ENCODE measurements around the gene PPP1R13B. TPM values are rescaled to one million over a fixed set of nuclear protein-coding genes. Genes with fewer than 3 reads are reported as not detected.
A peak's percentile ranks its signal among the peaks of the same experiment; 100 is the strongest.

Gene PPP1R13B
- total RNA-seq, result 10 to 100 TPM; 10.7 to 48.3 (median 23.3) TPM

- Histone ChIP-seq H3K9me3 (no peaks in the 10 kb centered on the region), H3K4me1 (peaks cover 0 to 23% (median 15%) of the 10 kb centered on the region in 4 donors), H3K27me3 (no peaks in the 10 kb centered on the region), H3K4me3 (peak within 1 kb of the TSS; percentile 52 to 76 (median 67)), H3K36me3 (no peaks in the 10 kb centered on the region), H3K27ac (peak within 1 kb of the TSS; percentile 62 to 85 (median 80))
- 0% methylated on average over 16 of the region's 104 CpGs; no CpG with 5 or more reads in 1 of the 2 donors for WGBS, 2 donors
- peak in 1 of 2 donors; percentile 16 for TF ChIP-seq EP300 (IDR thresholded peaks at IDR 0.05)
- peak in 1 of 2 donors; percentile 68 for TF ChIP-seq POLR2A (IDR thresholded peaks at IDR 0.05)
- TF ChIP-seq CTCF (IDR thresholded peaks at IDR 0.05), result no peak
- peak; percentile 77 to 88 for DNase-seq (ENCODE audit: low spot score in 2 of 2)
Observed at GRCh38 chr14:103847451-103848174, at the start of gene PPP1R13B. TSS of gene PPP1R13B (minus strand) at chr14:103847575. CDS start at chr14:103847307, 268 bp downstream.

- WGBS, 2 donors, result 70 to 73% methylated on average over 6 of the region's 6 CpGs
- DNase-seq (ENCODE audit: low spot score in 2 of 2), result no peak
- Histone ChIP-seq H3K4me3 (no peak overlapping the region), H3K9me3 (no peaks in the 10 kb centered on the region), H3K27ac (no peak overlapping the region), H3K27me3 (no peaks in the 10 kb centered on the region), H3K4me1 (peaks cover 0 to under 1% (median 0%) of the 10 kb centered on the region in 4 donors), H3K36me3 (no peaks in the 10 kb centered on the region)
- no peak for TF ChIP-seq EP300 (IDR thresholded peaks at IDR 0.05)
- no peak for TF ChIP-seq CTCF (IDR thresholded peaks at IDR 0.05)
- no peak for TF ChIP-seq POLR2A (IDR thresholded peaks at IDR 0.05)
Observed at GRCh38 chr14:103896578-103896977, 49.2 kb upstream of the PPP1R13B start.

GRCh38 chr14:103894723-103895059 lies 47.3 kb upstream of the PPP1R13B start:
- Histone ChIP-seq H3K9me3 (no peaks in the 10 kb centered on the region), H3K36me3 (no peaks in the 10 kb centered on the region), H3K4me1 (peaks cover 0 to 20% (median 3%) of the 10 kb centered on the region in 4 donors), H3K27me3 (no peaks in the 10 kb centered on the region), H3K27ac (no peak overlapping the region), H3K4me3 (no peak overlapping the region)
- TF ChIP-seq POLR2A (IDR thresholded peaks at IDR 0.05), result no peak
- no peak for TF ChIP-seq EP300 (IDR thresholded peaks at IDR 0.05)
- TF ChIP-seq CTCF (IDR thresholded peaks at IDR 0.05), result no peak
- no peak for DNase-seq (ENCODE audit: low spot score in 2 of 2)
- 85 to 86% methylated on average over 3 to 5 of the region's 7 CpGs for WGBS, 2 donors

GRCh38 chr14:103894034-103894722 lies 46.8 kb upstream of the PPP1R13B start:
- no peaks in the 10 kb centered on the region for H3K27me3 ChIP-seq
- DNase-seq (ENCODE audit: low spot score in 2 of 2), result no peak
- peaks cover 0 to 25% (median 6%) of the 10 kb centered on the region in 4 donors for H3K4me1 ChIP-seq
- no peak for TF ChIP-seq EP300 (IDR thresholded peaks at IDR 0.05)
- TF ChIP-seq POLR2A (IDR thresholded peaks at IDR 0.05), result no peak
- TF ChIP-seq CTCF (IDR thresholded peaks at IDR 0.05), result no peak
- H3K4me3 ChIP-seq, result no peak overlapping the region
- H3K36me3 ChIP-seq, result no peaks in the 10 kb centered on the region
- 54 to 72% methylated on average over 10 to 21 of the region's 26 CpGs for WGBS, 2 donors
- no peaks in the 10 kb centered on the region for H3K9me3 ChIP-seq
- no peak overlapping the region for H3K27ac ChIP-seq

GRCh38 chr14:103892247-103892646 lies 44.9 kb upstream of the PPP1R13B start:
- Histone ChIP-seq H3K9me3 (no peaks in the 10 kb centered on the region), H3K4me3 (no peak overlapping the region), H3K4me1 (peaks cover 0 to 26% (median 6%) of the 10 kb centered on the region in 4 donors), H3K27me3 (no peaks in the 10 kb centered on the region), H3K27ac (no peak overlapping the region), H3K36me3 (no peaks in the 10 kb centered on the region)
- DNase-seq (ENCODE audit: low spot score in 2 of 2), result no peak
- WGBS, 2 donors, result 87 to 88% methylated on average over 8 of the region's 8 CpGs
- TF ChIP-seq CTCF (IDR thresholded peaks at IDR 0.05) (no peak), POLR2A (IDR thresholded peaks at IDR 0.05) (no peak), EP300 (IDR thresholded peaks at IDR 0.05) (no peak)
